ELF-1 (cell line): ENCODE data around the gene KIRREL1.

Source experiments
- DNase-seq: peaks from one replicate; pipeline ENCODE4 v3.0.0-alpha.2; 2016; ENCODE audit warnings: low read depth, low spot score

Gene KIRREL1

GRCh38 chr1:157975228-157975950 lies 18.1 kb upstream of the KIRREL1 start:
- DNase-seq: peak; percentile 71

DNA sequence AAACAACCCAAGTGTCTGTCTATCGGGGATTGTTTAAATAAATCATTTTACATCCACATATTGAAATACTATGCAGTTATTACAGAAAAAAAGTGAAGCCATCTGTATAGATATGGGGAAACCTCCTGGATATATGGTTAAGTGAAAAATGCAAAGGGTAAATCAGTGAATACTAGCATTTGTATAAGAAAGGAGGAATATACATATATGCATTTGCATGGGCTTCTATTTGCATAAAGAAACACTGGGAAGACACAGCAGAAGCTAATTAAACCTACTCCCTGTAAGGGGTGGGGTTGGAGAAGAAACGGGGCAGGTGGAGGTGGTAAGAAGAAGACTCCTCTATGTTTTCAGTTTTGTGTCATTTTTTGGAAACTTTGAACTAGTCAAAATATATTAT lies 16.6 kb upstream of the KIRREL1 start:
- DNase-seq: no peak

DNA sequence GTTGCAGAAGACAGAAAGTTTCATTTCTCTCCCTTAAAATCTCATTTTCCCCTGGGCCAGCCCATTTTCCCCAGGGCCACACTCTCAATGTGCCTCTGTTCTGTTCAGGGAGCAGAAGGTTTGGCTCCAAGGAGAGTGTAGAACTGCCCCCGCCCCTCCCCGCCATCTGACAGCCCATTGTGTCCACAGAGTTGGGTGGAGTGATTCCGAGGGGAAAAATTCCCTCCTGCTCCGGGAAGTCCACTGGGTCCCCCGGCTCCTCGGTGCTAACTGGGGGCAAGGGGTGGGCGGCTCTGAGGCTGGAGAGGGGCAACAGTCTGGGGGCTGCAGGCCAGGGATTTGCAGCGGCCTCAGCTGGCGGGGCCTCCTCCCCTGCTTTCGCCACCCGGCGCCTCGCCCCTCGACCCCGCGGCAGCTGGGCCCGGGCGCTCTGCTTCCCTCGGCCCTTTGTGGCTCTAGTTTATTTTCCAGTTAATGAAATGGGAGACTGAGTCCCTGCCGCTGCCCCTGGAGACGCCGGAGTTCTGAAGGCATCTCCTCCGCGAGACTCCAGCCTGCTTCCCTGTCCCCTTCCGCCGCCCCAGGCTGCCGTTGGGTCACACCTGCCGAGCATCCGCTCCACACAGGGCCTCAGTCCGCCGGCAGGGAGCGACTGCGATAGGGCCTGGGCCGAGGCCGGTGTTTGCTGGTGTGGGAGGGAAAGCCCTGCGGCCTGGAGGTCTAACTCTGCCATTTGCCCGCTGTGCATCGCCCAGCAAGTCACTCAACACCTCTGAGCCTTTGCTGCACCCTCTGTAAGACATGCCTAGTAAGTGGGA lies 14.7 kb upstream of the KIRREL1 start:
- DNase-seq: peak; percentile 90

- DNase-seq: no peak
Observed at GRCh38 chr1:157982136-157982535, 11.3 kb upstream of the KIRREL1 start.

DNA sequence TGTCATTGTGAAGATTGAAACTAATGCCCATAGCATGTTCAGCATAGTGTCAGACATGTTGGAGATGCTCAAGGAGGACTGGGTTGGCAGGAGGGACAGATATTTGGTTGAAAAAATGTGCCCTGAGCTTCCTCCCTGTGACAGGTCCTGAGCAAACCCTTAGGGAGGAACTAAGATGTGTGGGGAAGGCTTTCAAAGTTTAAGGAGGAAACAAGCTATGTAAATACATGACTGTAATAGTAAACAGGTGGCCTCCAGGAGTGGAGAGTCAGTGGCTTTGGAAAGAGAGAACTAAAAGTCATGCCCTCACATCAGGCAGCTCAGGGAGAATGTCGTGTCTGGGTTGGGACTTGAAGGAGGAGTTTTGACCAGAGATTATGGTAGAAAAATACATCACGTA lies 9.7 kb upstream of the KIRREL1 start:
- no peak for DNase-seq

DNA sequence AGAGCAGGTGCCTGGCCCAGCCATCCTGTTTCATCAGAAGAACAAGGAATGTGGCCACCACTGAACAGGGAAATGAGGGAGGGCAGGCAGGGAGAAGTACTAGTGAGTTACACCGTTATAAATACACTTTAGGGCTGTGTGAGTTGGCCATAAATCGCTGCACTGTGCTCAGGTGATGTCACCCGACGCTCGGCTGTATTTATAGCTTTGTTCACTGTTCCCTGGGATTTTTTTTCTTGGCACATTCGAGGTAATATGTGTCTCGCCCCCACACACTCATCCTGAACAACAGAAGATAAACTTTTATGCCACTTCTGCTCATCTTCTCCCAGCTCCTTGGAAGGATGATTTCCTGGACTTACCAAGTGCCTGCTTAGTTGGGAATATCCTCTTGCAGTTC lies 9.0 kb upstream of the KIRREL1 start:
- DNase-seq: no peak

GRCh38 chr1:157985473-157985872 lies 8.0 kb upstream of the KIRREL1 start:
- DNase-seq: no peak

GRCh38 chr1:157988002-157988401 lies 5.4 kb upstream of the KIRREL1 start:
- no peak for DNase-seq

GRCh38 chr1:157992031-157992832 lies 1.2 kb upstream of the KIRREL1 start:
- peak; percentile 86 for DNase-seq

GRCh38 chr1:157992833-157993146 lies 655 bp upstream of the KIRREL1 start:
- no peak for DNase-seq

GRCh38 chr1:157993918-157994605 lies 617 bp downstream of the KIRREL1 start:
- DNase-seq: no peak

GRCh38 chr1:157994704-157995582 lies 1.5 kb downstream of the KIRREL1 start:
- no peak for DNase-seq

- DNase-seq: no peak
Observed at GRCh38 chr1:157995583-157996169, 2.2 kb downstream of the KIRREL1 start.

- DNase-seq: no peak
Observed at GRCh38 chr1:157996433-157996832, 3.0 kb downstream of the KIRREL1 start.

- DNase-seq: no peak
Observed at GRCh38 chr1:158000507-158000906, 7.1 kb downstream of the KIRREL1 start.

DNA sequence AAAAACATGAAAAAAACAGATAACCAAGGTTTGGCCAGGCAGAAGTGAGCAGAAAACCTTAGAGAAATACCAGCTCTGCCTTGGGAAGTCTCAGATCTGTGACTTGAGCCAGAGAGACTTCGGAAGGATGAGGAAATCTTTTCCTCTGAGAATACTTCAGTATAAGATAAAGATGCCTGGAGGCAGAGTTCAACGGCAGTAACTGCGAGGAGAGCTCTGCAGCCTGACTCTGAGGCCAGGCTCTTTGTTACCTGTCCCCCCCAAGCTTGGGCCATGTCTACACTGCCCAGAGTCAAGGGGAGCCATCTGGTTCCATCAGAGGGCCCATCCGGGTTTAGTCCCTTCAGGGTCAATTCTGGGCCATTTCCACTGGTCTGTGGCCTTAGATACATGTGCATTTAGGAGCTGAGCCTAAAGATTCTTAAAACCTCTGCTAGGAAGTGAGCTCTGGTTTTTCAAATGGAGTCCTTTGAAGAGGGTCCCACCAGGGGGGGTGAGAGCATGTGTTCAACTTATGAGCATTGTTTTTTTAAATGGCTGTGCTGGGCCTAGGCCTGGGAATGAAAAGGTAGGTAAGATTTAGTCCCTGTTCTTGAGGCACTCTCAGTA lies 8.7 kb downstream of the KIRREL1 start:
- peak; percentile 74 for DNase-seq

DNA sequence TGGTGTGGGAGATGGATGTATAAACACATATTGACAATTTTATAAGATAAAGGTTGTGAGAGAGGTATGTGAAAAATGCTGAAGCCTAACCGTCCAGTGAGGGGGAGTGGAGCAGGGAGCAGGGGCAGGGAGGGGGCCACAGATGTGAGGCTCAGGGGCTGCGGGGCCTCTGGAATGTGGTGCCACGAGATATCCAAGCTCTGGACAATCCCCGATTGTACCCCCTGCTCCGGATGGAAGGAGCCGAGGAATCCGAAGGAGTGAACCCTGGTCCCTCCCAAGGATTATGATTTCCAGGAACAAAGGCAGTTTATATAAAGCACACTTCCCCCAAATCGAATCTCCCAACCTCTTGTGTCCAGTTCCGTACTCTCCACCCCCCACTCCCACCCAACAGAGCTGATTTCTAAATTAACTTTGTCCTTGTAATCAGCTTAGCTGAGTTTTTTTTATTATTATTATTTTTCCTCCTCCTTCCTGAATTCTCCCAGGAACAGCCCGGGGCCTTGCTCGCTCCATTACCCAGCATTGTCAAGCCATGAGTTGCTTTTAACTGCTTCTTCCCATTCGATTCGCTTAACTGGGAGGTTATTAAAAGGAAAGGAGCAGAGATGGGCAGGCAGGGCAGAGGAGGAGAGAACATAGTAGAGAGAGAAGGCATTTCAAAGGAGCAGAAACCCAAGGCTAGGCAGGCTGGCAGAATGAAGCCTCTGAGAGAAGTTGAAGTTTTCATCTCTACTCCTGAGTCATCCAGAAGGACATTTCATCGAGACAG lies 9.4 kb downstream of the KIRREL1 start:
- DNase-seq: peak; percentile 52

GRCh38 chr1:158003406-158003800 lies 10.0 kb downstream of the KIRREL1 start:
- no peak for DNase-seq

- no peak for DNase-seq
Observed at GRCh38 chr1:158005224-158005623, 11.8 kb downstream of the KIRREL1 start.
